Nucleus accumbens (tissue), 56 donors: ENCODE measurements around the gene FCGR2B.
"Not testable (repeated sequence)": the region's sequence is repeated elsewhere in the genome, so short reads cannot be mapped to it uniquely, and the experiment has no call there.

Experiments
- DNase-seq, 56 donors: peaks; one replicate each; lab custom pipeline; 2025; lab: John Stamatoyannopoulos, UW

FCGR2B gene

DNA sequence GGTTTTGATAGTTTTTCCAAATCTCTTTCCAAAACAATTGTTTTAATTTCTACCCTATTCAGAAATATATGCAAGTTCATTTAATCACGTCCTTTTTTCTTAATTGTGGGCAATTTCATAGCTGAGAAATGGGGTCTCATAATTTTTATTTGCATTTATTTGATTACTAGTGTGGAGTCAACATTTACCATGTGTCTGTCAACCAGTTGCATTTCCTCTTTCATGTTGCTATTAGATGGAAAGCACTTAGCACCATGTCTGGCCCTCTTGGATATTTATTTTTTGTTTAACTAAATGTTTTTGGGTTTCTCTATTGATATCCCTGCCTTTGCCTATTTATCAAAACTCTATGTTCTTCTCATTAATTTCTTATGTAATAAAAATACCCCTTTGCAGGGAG is 18.1 kb upstream of the FCGR2B start:
- not testable (repeated sequence) for DNase-seq

DNA sequence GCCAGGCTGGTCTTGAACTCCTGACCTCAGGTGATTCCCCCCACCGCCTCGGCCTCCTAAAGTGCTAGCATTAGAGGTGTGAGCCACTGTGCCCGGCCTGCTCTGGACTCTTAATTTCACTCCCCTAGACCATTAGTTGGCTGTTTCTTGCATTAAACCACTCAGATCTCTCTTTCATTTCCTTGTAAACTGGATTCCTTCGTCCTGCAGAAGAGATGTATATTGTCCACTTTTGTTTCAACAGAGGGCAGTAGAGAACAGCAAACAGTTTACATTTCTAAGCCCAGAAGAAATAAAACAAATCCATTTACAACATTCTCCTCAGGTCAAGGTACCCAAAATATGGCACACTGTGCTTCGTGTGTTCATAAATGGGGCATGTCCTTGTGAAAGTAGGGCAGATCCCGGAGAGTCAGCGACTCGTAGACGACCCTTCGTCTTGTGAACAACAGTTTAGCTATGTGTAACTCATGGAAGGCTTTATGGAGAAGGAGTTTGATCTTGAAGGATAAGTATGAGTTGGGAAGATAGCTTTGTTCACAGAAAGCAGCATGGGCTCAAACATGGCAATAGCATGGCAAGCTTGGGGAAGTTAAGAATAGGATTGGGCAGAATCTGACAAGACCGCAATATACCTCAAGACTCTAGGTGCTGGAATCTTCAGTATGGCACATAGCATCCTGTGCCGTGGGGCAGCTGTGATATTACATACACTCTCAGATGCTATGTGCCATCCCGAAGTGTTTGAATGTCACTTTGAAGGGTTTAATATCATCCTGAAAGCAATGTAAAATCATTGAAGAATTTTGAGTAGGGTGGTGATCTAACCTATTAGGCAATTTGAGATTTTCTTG is 15.2 kb upstream of the FCGR2B start:
- peak in 1 of 56 donors; percentile 3 for DNase-seq

DNA sequence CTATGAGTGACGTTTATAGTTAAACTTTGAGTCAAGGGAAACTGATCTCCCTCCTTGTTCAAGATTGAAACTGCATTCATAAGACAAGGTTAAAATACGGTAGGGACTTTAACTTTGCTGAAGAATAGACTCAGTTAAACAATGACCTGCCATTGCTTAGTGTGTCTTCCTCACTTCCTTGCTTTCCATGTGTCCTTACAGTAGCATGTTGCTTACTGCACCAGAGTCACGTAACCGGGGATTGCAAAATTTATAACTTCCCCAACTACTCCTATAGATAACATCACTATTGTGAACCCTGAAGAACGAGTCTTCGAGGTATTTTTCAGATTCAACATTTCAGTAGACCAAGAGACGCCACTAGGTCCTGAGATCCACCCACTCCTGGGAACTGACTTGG is 9.4 kb upstream of the FCGR2B start:
- not testable (repeated sequence) for DNase-seq

DNA sequence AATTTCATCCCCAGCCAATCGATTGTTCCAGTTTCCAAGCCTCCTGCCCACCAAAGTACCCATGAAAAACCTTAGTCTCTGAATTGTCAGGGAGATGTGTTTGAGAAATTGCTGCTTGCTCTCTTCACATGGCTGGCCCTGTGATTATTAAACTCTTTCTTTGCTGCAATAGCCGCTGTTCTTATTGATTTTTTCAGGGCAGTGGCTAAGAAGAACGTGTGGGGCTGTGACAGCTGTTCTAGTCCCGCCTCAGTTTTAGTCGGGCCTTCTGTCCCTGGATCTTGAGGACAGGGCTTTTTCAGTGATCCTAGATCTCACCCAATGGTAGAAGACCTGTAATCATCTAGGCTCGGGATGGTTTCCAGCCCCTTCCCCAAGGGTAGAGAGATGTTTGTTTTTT is 9.0 kb upstream of the FCGR2B start:
- not testable (repeated sequence) for DNase-seq

DNA sequence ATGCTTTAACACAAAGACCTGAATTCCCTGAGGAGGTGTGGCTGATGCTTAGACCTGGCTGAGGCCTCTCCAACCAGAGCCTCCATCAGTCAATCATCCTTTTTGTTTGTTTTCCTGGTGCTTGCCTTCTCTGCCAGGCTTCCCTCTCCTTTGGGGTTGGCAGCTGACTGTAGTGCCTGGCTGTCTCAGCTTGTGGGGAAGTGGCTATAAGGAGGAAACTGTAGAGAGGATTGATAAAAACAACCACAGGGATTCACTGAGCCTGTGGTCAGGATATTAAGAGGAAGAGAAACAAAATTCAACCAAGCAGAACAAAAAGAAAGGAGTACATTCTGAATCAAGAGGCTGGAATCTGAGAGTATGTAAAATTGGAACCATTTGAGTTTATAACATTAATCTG is 4.4 kb upstream of the FCGR2B start:
- not testable (repeated sequence) for DNase-seq

DNA sequence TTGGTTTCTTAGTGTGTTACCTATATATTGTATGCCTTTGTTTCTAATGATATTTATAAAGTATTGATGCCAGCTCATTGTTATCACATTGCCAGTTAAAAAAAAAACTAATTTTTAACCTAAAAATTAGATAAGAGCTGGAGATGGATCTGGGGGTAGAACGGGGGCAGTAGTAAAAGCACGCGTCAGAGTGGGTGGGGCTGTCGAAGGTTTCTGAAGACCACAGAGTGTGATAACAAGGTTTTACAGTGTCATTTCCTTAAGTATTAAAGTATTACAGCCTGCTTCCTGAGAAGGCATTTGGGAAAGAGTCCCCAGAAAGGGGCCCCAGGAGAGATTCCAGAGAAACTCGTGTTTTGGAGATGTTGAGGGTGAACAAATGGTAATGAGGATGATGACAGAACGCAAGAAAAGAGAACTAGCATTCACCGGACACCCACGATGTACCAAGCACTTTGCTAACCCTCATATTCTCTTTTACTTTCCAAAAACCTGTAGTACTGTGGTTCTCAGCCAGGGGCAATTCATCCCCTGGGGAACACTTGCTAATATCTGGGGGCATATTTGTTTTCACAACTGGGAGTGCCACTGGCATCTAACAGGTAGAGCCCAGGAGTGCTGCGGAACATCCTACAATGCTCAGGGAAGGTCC is 1.2 kb upstream of the FCGR2B start:
- DNase-seq = not testable (repeated sequence)

DNA sequence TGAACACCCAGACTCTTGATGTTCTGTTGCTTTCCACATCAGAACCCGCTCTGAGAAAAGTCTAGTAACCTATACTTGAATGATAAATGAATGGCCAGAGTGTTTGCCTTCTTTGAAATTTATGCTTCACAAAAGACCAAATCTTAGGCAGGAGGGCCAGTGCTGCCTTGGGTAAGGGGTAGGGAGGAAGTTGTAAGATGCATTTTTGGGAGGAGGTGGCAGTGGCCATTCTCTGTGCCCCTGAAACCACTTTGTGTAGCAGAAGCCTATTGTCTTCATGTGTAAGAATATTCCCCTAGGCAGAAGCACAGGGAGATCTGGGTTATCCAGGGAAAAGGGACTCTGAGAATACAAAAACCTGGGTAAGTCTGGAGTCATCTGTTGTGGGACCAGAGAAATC is 626 bp downstream of the FCGR2B start:
- not testable (repeated sequence) for DNase-seq

DNA sequence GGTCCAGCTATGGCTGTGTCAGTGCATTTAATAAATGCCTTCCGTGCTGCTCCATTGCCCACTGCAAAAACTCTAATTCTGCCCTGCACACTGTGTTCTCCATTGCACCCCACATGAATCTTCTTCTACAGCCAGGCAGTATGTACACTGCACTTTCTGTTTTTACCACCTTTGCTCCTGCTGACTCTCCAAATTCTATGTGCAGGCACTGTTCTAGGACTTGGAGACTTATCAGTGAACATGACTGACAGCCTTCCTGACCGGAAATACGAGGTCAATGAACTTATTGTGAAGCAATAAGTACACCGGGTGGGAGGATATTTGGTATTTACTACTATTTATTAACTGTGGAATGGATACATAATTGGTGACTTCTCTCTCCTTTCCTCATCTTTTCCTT is 1.7 kb downstream of the FCGR2B start:
- DNase-seq = not testable (repeated sequence)

DNA sequence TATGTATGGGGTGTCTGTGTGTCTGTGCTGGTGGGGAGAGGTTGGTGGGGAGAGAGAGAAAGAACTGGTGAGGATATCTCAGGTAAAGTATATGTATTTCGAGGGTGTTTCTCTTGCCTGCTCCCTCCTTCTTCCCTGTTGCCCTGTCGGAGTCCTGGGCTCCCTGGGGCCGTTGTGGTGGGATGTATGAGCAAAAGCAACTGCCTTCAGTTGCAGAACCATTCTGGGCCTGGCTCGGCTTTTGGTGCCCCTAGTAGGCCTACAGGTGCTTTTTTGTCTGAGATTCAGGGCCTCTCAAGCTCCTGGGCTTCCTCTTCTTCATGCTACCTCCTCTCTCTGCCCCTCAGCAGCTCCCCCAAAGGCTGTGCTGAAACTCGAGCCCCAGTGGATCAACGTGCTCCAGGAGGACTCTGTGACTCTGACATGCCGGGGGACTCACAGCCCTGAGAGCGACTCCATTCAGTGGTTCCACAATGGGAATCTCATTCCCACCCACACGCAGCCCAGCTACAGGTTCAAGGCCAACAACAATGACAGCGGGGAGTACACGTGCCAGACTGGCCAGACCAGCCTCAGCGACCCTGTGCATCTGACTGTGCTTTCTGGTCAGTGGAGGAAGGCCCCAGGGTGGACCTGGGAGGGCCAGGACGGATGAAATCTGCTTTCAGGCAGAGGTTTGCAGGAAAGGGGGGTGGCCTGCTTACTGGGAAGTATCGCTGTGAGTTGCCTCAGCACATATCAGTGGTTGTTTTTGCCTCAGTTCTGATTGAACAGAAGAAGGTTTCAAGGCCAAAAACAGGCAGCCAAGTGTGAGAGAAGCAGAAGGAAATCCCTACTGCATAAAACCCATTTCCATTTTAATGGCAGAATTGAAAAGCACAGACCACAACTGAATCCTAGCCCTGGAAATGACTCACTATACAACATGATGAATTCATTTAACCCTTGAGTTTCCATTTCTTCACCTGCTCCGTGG is 8.4 kb downstream of the FCGR2B start:
- DNase-seq = not testable (repeated sequence)

DNA sequence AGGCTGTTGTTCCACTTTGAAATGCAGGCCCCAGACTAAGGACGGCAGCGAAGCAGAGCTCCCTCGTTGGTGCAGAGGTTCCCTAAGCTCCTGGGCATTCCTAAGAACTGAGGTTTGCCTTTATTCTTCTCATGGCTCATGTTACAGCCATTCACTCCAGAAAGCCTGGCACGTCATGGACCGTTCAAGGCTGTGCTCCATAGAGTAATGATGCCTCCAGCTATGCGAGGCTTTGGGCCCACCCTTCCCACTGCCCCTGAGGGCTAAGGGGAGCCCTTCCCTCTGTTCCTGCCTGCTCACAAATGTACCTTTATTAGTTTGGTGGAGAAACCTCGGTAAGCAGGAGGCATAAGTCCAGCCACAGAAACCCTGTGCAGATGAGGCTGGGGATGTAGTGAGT is 10.5 kb downstream of the FCGR2B start:
- not testable (repeated sequence) for DNase-seq

DNA sequence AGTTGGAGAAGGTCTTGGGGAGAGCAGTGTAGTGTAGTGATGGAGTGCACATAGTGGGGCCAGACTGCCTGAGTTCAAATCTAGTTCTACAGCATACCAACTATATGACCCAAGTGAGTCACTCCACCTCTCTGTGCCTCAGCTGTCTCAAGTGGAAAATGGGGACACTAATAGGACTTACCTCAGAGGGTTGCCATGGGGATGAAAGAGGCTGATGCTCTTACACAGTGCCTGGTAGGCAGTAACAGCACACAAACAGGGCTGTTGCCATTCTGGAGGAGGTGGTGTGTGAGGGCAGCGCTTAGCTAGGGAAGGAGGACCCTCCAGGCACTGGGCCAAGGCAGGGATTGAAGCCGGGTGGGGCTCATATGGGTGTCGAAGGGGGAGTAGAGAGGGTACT is 11.5 kb downstream of the FCGR2B start:
- DNase-seq = not testable (repeated sequence)

DNA sequence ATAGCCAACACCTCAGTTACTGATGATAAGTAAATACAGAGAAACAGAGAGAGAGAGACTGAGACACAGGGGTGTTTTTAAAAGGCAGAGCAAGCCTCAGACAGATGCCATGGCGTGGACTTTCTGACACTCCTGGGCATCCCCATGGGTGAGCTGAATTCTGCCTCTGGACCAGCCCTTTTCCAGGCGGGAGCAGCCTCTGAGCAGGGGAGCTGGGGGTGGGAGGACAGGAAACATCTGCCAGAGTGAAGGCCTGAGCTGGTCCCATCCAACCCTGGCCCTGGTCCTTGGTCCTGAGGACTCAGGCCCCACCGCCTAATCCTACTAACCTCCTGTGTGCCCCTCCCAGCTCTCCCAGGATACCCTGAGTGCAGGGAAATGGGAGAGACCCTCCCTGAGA is 12.0 kb downstream of the FCGR2B start:
- DNase-seq = not testable (repeated sequence)

DNA sequence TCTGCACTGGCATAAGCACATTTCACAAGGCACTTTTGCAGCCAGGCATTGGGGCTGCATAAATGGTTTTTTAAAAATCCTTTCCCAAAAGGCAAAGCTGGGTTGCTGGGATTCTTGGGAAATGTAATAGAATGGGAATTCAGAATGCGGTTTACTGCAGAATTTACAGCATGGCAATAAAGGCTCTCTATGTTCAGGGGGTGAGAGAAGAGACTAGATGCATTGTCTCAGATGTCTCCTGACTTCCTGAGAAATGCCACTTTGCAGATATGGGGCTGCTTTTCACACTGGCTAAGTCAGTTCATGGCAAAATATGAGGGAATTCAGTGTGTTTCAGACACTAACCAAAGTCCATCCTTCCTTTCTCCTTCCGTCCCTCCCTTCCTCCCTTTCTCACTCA is 13.5 kb downstream of the FCGR2B start:
- peak in 1 of 56 donors; percentile 33 for DNase-seq

DNA sequence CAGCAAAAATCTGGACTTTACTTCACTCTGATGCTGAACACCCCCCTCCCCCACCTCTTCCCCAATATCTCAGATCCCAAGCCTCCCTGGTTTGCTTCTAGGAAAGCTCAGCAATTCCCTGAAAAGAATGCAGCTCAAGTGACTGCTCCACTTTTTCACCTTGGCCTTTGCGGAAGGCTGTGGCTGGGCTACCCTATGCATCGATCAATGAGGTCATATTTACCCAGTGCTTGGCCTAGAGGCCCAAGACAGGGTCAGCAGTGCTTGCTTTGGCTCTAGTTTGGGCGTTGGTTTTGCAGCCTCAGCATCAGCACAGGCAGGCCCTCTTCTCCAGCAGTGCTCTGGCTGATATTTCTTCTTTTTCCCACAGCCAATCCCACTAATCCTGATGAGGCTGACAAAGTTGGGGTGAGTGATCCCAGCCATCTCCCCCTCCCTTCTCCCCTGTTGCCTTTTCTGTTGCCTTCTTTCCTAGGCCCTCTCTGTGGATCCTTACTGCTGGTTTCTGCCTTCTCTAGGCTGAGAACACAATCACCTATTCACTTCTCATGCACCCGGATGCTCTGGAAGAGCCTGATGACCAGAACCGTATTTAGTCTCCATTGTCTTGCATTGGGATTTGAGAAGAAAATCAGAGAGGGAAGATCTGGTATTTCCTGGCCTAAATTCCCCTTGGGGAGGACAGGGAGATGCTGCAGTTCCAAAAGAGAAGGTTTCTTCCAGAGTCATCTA is 14.2 kb downstream of the FCGR2B start:
- DNase-seq = no peak

DNA sequence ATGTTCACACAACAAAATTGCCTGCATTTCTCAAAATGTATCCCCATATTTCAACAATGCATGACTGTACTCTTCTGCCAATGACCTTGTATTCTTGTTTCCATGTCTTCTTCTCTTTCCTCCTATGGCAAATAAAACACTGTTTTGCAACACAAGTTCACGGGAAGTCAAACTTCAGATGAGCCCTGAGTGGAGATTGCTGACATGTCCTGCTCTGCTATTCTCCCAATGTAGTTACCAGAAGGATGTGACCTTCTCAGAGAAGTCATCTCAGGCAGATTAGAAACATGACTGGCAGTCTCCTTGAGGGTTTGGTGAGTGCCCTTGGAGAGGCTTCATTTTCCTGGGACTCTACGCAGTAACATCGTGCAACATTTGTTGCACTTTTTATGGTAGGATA is 15.6 kb downstream of the FCGR2B start:
- DNase-seq = no peak

DNA sequence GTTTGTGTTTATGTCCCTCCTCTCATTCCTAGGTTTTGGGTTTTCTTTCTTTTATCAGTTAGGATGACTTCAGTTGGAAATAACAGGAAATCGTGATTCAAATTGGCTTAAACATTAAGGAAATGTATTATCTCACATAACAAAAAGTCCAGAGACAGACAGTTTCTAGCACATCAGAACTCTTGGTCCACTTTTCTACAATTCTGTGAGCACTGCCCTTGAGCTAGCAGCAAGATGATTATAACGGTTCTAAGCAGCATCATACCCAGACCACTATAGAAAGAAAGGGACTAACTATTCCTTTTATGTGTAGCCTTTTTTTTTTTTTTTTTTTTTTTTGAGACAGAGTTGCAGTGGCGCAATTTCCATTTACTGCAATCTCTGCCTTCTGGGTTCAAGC is 18.9 kb downstream of the FCGR2B start:
- DNase-seq = no peak

DNA sequence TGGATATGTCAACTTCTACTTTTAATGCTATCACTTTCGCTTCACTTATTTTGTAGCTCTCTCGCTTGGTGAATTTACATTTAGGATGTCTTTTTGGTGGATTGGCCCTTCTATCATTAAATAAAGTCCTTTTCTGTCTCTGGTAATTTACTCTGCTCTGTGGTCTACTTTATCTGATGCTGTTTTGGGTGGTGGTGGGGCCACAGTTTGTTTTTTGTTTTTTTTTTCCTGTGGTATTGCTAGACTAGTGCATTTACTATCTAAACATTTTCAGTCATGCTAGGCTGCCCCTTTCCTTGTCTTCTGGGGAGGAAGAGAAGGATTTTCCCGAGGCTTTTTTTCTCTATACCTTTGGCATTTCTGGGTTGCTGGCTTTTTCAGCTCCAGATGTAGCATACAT is 26.0 kb downstream of the FCGR2B start:
- no peak for DNase-seq

DNA sequence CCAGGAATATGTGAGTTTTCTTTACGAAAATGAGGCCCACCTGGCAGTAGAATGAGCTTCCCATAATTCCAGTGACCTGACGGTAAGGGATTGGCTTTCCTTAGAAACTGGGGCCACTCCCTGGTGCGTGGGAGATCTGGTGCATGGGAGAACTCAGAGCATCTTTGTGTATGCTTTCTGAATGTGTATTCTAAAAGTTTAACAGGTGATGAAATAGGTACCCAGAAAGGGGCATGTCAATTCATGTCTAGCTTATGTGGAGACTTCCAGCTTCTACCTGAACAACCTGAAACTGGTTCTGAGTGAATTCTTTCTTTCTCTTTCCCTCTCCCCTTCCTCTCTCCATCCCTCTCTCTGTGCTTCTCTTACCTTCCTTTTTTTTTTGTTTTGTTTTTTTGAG is 28.9 kb downstream of the FCGR2B start:
- no peak for DNase-seq

DNA sequence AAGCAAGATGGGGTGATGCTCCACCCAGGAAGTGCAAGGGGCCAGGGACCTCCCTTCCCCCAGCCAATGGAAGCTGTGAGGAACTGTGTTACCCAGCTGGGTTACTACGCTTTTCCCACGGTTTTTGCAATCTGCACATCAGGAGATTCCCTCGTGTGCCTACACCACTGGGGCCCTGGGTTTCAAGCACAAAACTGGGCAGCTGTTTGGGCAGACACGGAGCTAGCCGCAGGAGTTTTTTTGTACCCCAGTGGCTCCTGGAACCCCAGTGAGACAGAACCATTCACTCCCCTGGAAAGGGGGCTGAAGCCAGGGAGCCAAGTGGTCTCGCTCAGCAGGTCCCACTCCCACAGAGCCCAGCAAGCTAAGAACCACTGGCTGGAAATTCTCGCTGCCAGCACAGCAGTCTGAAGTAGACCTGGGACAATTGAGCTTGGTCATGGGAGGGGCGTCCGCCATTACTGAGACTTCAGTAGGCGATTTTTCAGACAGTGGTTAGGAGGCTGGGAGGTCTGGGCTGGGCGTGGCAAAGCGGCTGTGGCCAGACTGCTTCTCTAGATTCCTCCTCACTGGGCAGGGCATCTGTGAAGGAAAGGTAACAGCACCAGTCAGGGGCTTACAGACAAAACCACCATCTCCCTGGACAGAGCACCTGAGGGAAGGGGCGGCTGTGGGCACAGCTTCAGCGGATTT is 30.2 kb downstream of the FCGR2B start:
- DNase-seq = not testable (repeated sequence)
